H1 (cell line): ENCODE measurements around the gene ZNF516. TPM values are rescaled to one million over a fixed set of nuclear protein-coding genes. Genes with fewer than 3 reads are reported as not detected.

ENCODE experiments used
- ATF3 ChIP-seq: IDR thresholded peaks from 2 replicates; pipeline ENCODE4 v1.6.1; 2011; ENCODE audit warnings: low read depth, mild to moderate bottlenecking, low read length; ENCODE audit not compliant: insufficient read depth
- CHD1 ChIP-seq: IDR thresholded peaks from 2 replicates; pipeline ENCODE4 v1.6.1; 2012; ENCODE audit warnings: low read depth, low read length, improper control_type of control experiment
- CHD7 ChIP-seq: fragments of 300-600 bp; sonication (generic); IDR thresholded peaks from 2 replicates; pipeline ENCODE4 v1.7.1; 2012; ENCODE audit warnings: low read length, moderate library complexity, mild to moderate bottlenecking, inconsistent platforms; ENCODE audit not compliant: insufficient replicate concordance
- EZH2 ChIP-seq: fragments of 200-600 bp; sonication (generic); IDR thresholded peaks from 2 replicates; pipeline ENCODE4 v1.7.1; 2012; ENCODE audit warnings: low read depth, mild to moderate bottlenecking, moderate library complexity, low read length, inconsistent platforms; ENCODE audit not compliant: severe bottlenecking
- HDAC6 ChIP-seq: IDR thresholded peaks from one replicate; pipeline ENCODE4 v1.7.1; 2012; ENCODE audit warnings: low read depth, mild to moderate bottlenecking, inconsistent platforms, low read length, moderate library complexity
- RAD21 ChIP-seq, 2 experiments: IDR thresholded peaks in 1 of 2; conservative IDR thresholded peaks in 1 of 2; 2 replicates each; pipeline ENCODE4 v1.6.1; 2011; ENCODE audit warnings: low read depth in 2 of 2, low read length in 2 of 2, improper control_type of control experiment in 1 of 2, inconsistent platforms in 1 of 2, mild to moderate bottlenecking in 1 of 2, moderate library complexity in 1 of 2
- SIRT6 ChIP-seq: IDR thresholded peaks from one replicate; pipeline ENCODE4 v1.7.1; 2012; ENCODE audit warnings: low read length, inconsistent platforms
- USF2 ChIP-seq: IDR thresholded peaks from 2 replicates; pipeline ENCODE4 v1.6.1; 2011; ENCODE audit warnings: low read length, improper control_type of control experiment
- polyA plus RNA-seq, 7 experiments: library from polyadenylated mRNA; depleted of rRNA in 3 of 7; stranded (reverse) in 5 of 7; unstranded in 2 of 7; fragments of >200 nt in 5 of 7; fragments of 200-250 nt in 2 of 7; gene quantifications; 1 replicate in 5 of 7; 2 replicates in 1 of 7; 4 replicates in 1 of 7; pipeline versions ENCODE4 v1.2.1 to v1.2.3, GENCODE V29; 2011 to 2013; ENCODE audit warnings: missing spikeins in 2 of 7, mixed read lengths in 2 of 7
- total RNA-seq: library from RNA; stranded (reverse); fragmentation: NEBNext Ultra II Directional; extraction: Animal tissue kit (Norgen Biotek cat#: 25700); gene quantifications from 2 replicates; pipeline ENCODE4 v1.2.1, GENCODE V29; 2021

The ZNF516 gene
- total and polyA plus RNA-seq, 2 of the 8 experiments (the other 6 are each of a cell fraction or from before 2014, with no cell fraction given): 7.3 to 17.0 TPM

GRCh38 chr18:76499021-76499420, 4.0 kb upstream of the ZNF516 start (continued):
- no peak for TF ChIP-seq CHD7
- no peak for TF ChIP-seq RAD21 (IDR thresholded peaks at IDR 0.05 in 1 of 2, conservative IDR thresholded peaks at IDR 0.05 in 1 of 2; ENCODE audit: low read depth in 2 of 2, low read length in 2 of 2)
- TF ChIP-seq CHD1: no peak
- TF ChIP-seq SIRT6: no peak
- no peak for TF ChIP-seq USF2
- no peak for TF ChIP-seq EZH2
- TF ChIP-seq ATF3: no peak
- TF ChIP-seq HDAC6: no peak
